ENCODE data around the gene CDC42SE2.

The CDC42SE2 gene

DNA sequence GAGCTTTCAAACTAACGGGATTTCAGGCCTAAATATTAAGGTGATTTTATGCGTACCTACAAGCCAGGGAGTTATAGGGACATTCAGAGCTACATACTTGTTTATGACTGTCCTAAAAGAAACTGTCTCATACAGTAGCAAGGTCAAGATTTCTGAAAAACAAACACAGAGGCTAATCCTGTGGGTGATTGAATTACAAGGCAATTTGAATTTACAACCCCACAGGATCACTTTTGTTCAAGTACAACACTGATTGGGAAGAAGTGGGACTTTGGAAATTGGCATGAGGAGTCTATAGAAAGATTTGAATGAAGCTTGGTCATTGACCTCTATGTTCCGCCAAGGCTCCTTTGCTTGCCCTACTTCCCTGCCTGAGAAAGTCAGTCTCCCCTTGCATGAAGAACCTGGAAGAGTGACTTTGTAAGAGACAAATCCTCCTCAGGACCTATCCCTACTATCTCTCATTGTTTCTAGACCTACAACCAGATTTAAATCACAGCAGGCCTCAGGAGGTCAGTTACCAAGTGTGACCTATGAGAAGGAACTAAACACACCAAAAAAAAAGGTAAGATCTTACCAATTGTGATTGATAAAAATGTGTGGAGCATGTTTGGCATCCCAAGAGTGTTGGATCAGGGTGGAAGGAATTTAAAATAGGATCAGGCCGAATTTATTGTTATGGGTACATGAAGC is 38.4 kb upstream of the CDC42SE2 start:
- no peaks in the 10 kb centered on the region for H3K27me3 ChIP-seq (ENCODE audit: low read depth, low read length)
- H3K4me1 ChIP-seq (ENCODE audit: control insufficient read depth in 1 of 2, insufficient read depth in 2 of 2, low read length in 2 of 2) = peaks cover 0 to 5% of the 10 kb centered on the region in 2 donors
- H3K9me3 ChIP-seq (ENCODE audit: control insufficient read depth in 1 of 2, low read length in 2 of 2) = no peaks in the 10 kb centered on the region
- H3K27ac ChIP-seq (ENCODE audit: low read length) = no peak overlapping the region
- no peaks in the 10 kb centered on the region for H3K36me3 ChIP-seq (ENCODE audit: control insufficient read depth in 1 of 2, insufficient read depth in 2 of 2, low read length in 2 of 2)
- no peak overlapping the region for H3K4me3 ChIP-seq (ENCODE audit: low read depth in 1 of 2, low read length in 2 of 2)

DNA sequence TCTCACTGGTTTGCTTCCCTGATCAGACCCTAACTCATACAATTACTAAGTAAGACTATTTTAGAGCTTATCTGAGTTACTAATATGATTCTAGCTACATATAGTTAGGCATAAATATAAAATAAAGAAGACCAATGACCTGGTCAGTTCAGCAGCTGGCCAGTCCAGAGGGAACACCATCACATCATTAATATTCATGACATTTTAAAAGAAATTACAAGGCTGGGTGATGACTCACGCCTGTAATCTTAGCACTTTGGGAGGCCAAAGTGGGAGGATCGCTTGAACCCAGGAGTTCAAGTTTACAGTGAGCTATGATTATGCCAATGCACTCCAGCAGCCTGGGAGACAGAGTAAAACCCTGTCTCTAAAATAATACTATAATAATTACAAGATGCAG is 37.0 kb upstream of the CDC42SE2 start:
- no peaks in the 10 kb centered on the region for H3K36me3 ChIP-seq (ENCODE audit: control insufficient read depth in 1 of 2, insufficient read depth in 2 of 2, low read length in 2 of 2)
- peaks cover 0 to 5% of the 10 kb centered on the region in 2 donors for H3K4me1 ChIP-seq (ENCODE audit: control insufficient read depth in 1 of 2, insufficient read depth in 2 of 2, low read length in 2 of 2)
- H3K27me3 ChIP-seq (ENCODE audit: low read depth, low read length) = no peaks in the 10 kb centered on the region
- H3K27ac ChIP-seq (ENCODE audit: low read length) = no peak overlapping the region
- no peak overlapping the region for H3K4me3 ChIP-seq (ENCODE audit: low read depth in 1 of 2, low read length in 2 of 2)
- H3K9me3 ChIP-seq (ENCODE audit: control insufficient read depth in 1 of 2, low read length in 2 of 2) = no peaks in the 10 kb centered on the region

DNA sequence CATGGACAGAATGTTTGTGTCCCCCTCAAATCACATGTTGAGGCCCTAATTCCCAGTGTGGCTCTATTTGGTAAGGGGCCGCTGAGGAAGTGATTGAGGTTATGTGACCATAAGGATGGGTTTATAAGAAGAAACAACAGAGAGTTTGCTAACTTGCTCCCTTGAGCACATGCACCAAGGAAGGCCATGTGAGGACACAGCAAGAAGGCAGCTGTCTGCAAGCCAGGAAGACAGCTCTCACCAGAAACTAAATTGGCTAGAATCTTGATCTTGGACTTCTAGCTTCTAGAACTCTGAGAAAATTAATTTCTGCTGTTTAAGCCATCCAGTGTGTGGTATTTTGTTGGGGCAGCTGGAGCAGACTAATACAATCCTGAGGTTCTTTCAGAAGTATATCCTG is 35.2 kb upstream of the CDC42SE2 start:
- Histone ChIP-seq H3K9me3 (ENCODE audit: control insufficient read depth in 1 of 2, low read length in 2 of 2) (no peaks in the 10 kb centered on the region), H3K4me1 (ENCODE audit: control insufficient read depth in 1 of 2, insufficient read depth in 2 of 2, low read length in 2 of 2) (peaks cover 0 to 5% of the 10 kb centered on the region in 2 donors), H3K4me3 (ENCODE audit: low read depth in 1 of 2, low read length in 2 of 2) (no peak overlapping the region), H3K36me3 (ENCODE audit: control insufficient read depth in 1 of 2, insufficient read depth in 2 of 2, low read length in 2 of 2) (no peaks in the 10 kb centered on the region), H3K27me3 (ENCODE audit: low read depth, low read length) (no peaks in the 10 kb centered on the region), H3K27ac (ENCODE audit: low read length) (no peak overlapping the region)

DNA sequence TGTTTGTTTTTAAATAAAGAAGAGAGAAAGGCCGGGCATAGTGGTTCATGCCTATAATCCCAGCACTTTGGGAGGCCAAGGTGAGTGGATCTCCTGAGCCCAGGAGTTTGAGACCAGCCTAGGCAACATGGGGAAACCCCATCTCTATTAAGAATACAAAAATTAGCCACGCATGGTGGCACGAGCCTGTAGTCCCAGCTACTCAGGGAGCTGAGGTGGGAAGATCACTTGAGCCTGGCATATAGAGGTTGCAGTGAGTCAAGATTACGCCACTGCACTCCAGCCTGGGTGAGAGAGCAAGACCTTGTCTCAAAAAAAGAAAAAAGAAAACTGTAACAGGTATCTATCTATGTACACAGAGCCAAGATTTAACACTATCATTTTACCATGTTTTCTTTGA is 34.2 kb upstream of the CDC42SE2 start:
- Histone ChIP-seq H3K4me1 (ENCODE audit: control insufficient read depth in 1 of 2, insufficient read depth in 2 of 2, low read length in 2 of 2) (peaks cover 0 to 5% of the 10 kb centered on the region in 2 donors), H3K9me3 (ENCODE audit: control insufficient read depth in 1 of 2, low read length in 2 of 2) (no peaks in the 10 kb centered on the region), H3K27ac (ENCODE audit: low read length) (no peak overlapping the region)

DNA sequence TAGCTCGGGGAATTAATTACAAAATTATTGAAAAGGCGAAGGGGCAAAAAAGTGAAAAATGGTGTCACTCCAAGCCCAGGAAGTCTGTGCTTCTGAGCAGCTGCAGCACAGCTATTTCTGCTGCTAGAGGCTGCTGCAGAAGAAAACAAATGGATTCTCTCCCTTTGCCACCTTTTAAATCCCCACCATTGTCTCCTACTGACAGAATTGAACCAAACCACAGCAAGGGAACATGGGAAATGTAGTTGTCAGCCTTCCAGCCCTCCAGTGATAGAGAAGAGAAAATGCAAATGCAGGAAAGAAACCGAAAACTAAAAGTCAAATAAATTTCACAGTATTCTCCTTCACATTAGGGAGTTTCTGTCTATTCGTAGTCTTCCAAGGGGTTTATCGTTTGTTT is 33.4 kb upstream of the CDC42SE2 start:
- H3K4me3 ChIP-seq (ENCODE audit: low read depth in 1 of 2, low read length in 2 of 2) = no peak overlapping the region
- no peaks in the 10 kb centered on the region for H3K9me3 ChIP-seq (ENCODE audit: control insufficient read depth in 1 of 2, low read length in 2 of 2)
- no peak overlapping the region for H3K27ac ChIP-seq (ENCODE audit: low read length)
- H3K36me3 ChIP-seq (ENCODE audit: control insufficient read depth in 1 of 2, insufficient read depth in 2 of 2, low read length in 2 of 2) = no peaks in the 10 kb centered on the region
- peaks cover 0 to under 1% of the 10 kb centered on the region in 2 donors for H3K4me1 ChIP-seq (ENCODE audit: control insufficient read depth in 1 of 2, insufficient read depth in 2 of 2, low read length in 2 of 2)
- H3K27me3 ChIP-seq (ENCODE audit: low read depth, low read length) = no peaks in the 10 kb centered on the region

More for the DNA sequence above, 34.2 kb upstream of the CDC42SE2 start:
- H3K36me3 ChIP-seq (ENCODE audit: control insufficient read depth in 1 of 2, insufficient read depth in 2 of 2, low read length in 2 of 2) = no peaks in the 10 kb centered on the region
- no peaks in the 10 kb centered on the region for H3K27me3 ChIP-seq (ENCODE audit: low read depth, low read length)
- H3K4me3 ChIP-seq (ENCODE audit: low read depth in 1 of 2, low read length in 2 of 2) = no peak overlapping the region

DNA sequence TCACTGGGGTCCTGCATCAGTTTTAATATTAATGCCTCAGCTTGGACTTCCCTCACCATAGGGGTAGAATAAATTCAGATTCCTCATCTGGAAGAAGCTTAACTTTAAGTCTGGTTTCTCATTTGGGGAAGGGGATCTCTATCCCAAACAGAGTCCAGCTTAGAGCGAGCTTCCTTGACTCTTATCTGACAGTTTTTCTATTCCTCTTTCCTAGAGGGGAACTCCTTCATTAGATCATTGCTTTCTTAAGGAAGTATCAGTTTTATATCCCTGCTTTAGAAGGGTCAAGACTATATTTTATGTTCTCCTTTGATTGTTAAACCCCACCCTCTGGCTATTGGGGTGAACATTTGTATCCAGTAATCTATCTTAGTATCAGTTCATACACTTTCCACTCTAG is 24.2 kb upstream of the CDC42SE2 start:
- H3K4me1 ChIP-seq (ENCODE audit: control insufficient read depth in 1 of 2, insufficient read depth in 2 of 2, low read length in 2 of 2) = no peaks in the 10 kb centered on the region
- no peaks in the 10 kb centered on the region for H3K36me3 ChIP-seq (ENCODE audit: control insufficient read depth in 1 of 2, insufficient read depth in 2 of 2, low read length in 2 of 2)
- H3K27ac ChIP-seq (ENCODE audit: low read length) = no peak overlapping the region
- no peaks in the 10 kb centered on the region for H3K27me3 ChIP-seq (ENCODE audit: low read depth, low read length)
- no peaks in the 10 kb centered on the region for H3K9me3 ChIP-seq (ENCODE audit: control insufficient read depth in 1 of 2, low read length in 2 of 2)
- H3K4me3 ChIP-seq (ENCODE audit: low read depth in 1 of 2, low read length in 2 of 2) = no peak overlapping the region

DNA sequence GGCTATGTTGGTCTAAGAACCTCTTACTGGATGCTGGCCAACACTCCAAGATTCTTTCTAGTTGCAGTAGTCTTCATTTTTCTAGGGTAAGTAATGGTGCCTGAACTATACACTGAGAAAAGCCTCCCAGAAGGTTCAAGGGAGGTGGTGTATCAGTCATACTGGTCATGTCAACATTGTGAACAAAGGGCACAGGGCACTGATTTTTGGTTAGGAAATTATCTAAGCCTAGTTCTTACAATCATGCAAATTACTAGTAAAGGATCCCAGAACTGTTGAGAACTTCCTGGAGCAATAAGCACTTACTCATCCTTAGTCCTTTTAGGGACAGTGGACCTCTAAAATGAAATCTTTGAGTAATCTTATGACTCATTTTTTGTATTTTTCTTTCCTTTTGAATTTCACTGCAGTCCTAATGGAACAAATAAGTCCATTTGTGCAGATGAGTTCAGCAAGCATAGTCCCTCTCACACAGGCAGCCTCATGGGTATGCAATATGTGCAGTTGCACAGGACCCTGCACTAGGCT is 21.1 kb upstream of the CDC42SE2 start:
- Histone ChIP-seq H3K9me3 (ENCODE audit: control insufficient read depth in 1 of 2, low read length in 2 of 2) (peaks cover 0 to 5% of the 10 kb centered on the region in 2 donors), H3K27me3 (ENCODE audit: low read depth, low read length) (no peaks in the 10 kb centered on the region), H3K4me1 (ENCODE audit: control insufficient read depth in 1 of 2, insufficient read depth in 2 of 2, low read length in 2 of 2) (no peaks in the 10 kb centered on the region), H3K27ac (ENCODE audit: low read length) (no peak overlapping the region), H3K36me3 (ENCODE audit: control insufficient read depth in 1 of 2, insufficient read depth in 2 of 2, low read length in 2 of 2) (no peaks in the 10 kb centered on the region), H3K4me3 (ENCODE audit: low read depth in 1 of 2, low read length in 2 of 2) (no peak overlapping the region)

DNA sequence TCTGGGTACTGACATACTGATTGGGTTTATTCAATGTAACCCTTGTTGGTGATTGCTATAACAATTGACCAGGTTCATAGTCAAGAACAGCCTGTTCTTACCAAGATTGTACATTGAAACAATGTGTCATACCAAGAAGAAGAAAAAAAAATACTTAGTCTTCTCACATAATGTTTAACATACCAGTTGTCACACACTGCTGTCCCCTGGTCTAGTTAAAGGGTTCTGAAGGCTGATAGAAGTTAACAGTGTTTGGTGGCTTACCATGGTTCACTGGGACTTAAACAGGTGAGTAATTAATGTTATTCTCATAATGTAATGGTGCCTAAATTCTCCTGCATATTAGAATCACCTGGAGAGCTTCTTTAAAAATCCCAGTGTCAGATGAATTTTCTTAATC is 18.5 kb upstream of the CDC42SE2 start:
- H3K9me3 ChIP-seq (ENCODE audit: control insufficient read depth in 1 of 2, low read length in 2 of 2) = peaks cover 0 to 5% of the 10 kb centered on the region in 2 donors
- no peaks in the 10 kb centered on the region for H3K4me1 ChIP-seq (ENCODE audit: control insufficient read depth in 1 of 2, insufficient read depth in 2 of 2, low read length in 2 of 2)
- no peaks in the 10 kb centered on the region for H3K36me3 ChIP-seq (ENCODE audit: control insufficient read depth in 1 of 2, insufficient read depth in 2 of 2, low read length in 2 of 2)
- no peak overlapping the region for H3K4me3 ChIP-seq (ENCODE audit: low read depth in 1 of 2, low read length in 2 of 2)
- H3K27me3 ChIP-seq (ENCODE audit: low read depth, low read length) = no peaks in the 10 kb centered on the region
- no peak overlapping the region for H3K27ac ChIP-seq (ENCODE audit: low read length)

DNA sequence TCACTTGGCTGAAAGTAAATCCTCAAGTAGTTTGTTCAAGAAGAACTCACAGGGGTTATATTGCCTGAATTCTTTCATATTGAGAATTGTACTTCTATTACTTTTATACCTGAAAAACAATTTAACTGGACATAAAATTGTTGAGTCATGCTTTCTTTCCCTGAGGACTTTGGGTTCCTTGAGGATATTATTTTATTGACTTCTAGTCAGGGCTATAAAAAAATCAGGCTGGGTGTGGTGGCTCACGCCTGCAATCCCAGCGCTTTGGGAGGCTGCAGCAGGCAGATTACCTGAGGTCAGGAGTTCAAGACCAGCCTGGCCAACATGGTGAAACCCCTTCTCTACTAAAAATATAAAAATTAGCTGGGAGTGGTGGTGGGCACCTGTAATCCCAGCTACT is 17.9 kb upstream of the CDC42SE2 start:
- Histone ChIP-seq H3K27me3 (ENCODE audit: low read depth, low read length) (no peaks in the 10 kb centered on the region), H3K27ac (ENCODE audit: low read length) (no peak overlapping the region), H3K4me1 (ENCODE audit: control insufficient read depth in 1 of 2, insufficient read depth in 2 of 2, low read length in 2 of 2) (no peaks in the 10 kb centered on the region), H3K4me3 (ENCODE audit: low read depth in 1 of 2, low read length in 2 of 2) (no peak overlapping the region), H3K9me3 (ENCODE audit: control insufficient read depth in 1 of 2, low read length in 2 of 2) (peaks cover 0 to 5% of the 10 kb centered on the region in 2 donors), H3K36me3 (ENCODE audit: control insufficient read depth in 1 of 2, insufficient read depth in 2 of 2, low read length in 2 of 2) (no peaks in the 10 kb centered on the region)

DNA sequence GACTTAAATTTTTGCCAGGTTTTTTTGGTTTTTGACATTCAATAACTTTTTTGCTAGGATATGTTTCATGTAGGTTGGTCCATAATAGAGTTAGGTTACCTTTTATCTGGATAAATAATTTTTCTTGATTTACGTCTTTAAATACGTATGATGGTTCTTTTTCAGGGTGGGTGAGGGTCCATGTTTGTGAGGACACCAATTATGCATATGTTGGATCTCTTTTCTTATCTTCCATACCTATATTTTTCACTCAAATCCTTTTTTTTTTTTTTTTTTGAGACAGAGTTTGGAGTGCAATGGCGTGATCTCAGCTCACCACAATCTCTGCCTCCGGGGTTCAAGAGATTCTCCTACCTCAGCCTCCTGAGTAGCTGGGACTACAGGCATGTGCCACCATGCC is 17.3 kb upstream of the CDC42SE2 start:
- Histone ChIP-seq H3K27me3 (ENCODE audit: low read depth, low read length) (no peaks in the 10 kb centered on the region), H3K27ac (ENCODE audit: low read length) (no peak overlapping the region), H3K9me3 (ENCODE audit: control insufficient read depth in 1 of 2, low read length in 2 of 2) (peaks cover 0 to 5% of the 10 kb centered on the region in 2 donors), H3K36me3 (ENCODE audit: control insufficient read depth in 1 of 2, insufficient read depth in 2 of 2, low read length in 2 of 2) (no peaks in the 10 kb centered on the region), H3K4me1 (ENCODE audit: control insufficient read depth in 1 of 2, insufficient read depth in 2 of 2, low read length in 2 of 2) (no peaks in the 10 kb centered on the region), H3K4me3 (ENCODE audit: low read depth in 1 of 2, low read length in 2 of 2) (peak overlapping the region in 1 of 2 donors; percentile 19)

DNA sequence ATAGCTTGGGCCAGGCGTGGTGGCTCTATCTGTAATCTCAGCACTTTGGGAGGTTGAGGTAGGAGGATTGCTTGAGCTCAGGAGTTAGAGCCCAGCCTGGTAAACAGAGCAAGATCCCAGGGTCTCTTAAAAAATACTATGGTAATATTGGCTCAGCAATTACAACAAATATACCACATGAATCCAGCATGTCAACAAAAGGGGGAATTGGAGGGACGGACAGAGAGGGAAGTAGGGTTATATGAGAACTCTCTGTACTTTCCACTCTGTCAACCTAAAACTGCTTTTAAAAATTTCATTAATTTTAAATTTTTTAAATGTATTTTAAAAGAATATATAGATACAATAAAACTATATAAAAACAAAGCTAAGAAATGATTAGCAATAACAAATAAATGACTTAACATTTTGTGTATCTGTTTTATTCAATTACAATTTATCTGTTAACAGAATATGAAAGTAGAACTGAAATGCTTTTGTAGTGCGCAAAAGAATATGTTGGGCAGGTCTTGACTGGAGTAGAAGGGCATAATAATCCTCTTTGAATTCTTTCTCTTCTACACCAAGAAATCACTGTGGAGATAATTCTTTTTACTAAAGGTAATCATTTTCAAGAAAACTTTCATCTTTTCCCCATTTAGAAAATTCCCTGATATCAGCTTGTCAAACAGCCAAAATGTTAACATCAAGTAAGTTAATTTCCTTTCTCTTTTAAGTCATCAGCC is 12.9 kb upstream of the CDC42SE2 start:
- peaks cover 0 to 5% of the 10 kb centered on the region in 2 donors for H3K9me3 ChIP-seq (ENCODE audit: control insufficient read depth in 1 of 2, low read length in 2 of 2)
- no peaks in the 10 kb centered on the region for H3K27me3 ChIP-seq (ENCODE audit: low read depth, low read length)
- no peaks in the 10 kb centered on the region for H3K4me1 ChIP-seq (ENCODE audit: control insufficient read depth in 1 of 2, insufficient read depth in 2 of 2, low read length in 2 of 2)
- no peak overlapping the region for H3K4me3 ChIP-seq (ENCODE audit: low read depth in 1 of 2, low read length in 2 of 2)
- no peak overlapping the region for H3K27ac ChIP-seq (ENCODE audit: low read length)
- H3K36me3 ChIP-seq (ENCODE audit: control insufficient read depth in 1 of 2, insufficient read depth in 2 of 2, low read length in 2 of 2) = no peaks in the 10 kb centered on the region
